Rectal smooth muscle tissue (tissue), 1 donor: ENCODE measurements around the gene MAN1B1.
A peak's percentile ranks its signal among the peaks of the same experiment; 100 is the strongest.

Experiments
- H3K27ac ChIP-seq: one replicate; pipeline ENCODE4 v1.7.0; 2013; ENCODE audit warnings: low read depth, low read length, inconsistent platforms
- H3K27me3 ChIP-seq: one replicate; pipeline ENCODE4 v1.7.0; 2013; ENCODE audit warnings: low read length; ENCODE audit not compliant: control insufficient read depth, insufficient read depth
- H3K36me3 ChIP-seq: one replicate; pipeline ENCODE4 v1.7.0; 2013; ENCODE audit warnings: low read length; ENCODE audit not compliant: control insufficient read depth, insufficient read depth
- H3K4me1 ChIP-seq: one replicate; pipeline ENCODE4 v1.7.0; 2013; ENCODE audit warnings: low read length; ENCODE audit not compliant: control insufficient read depth, insufficient read depth
- H3K4me3 ChIP-seq: one replicate; pipeline ENCODE4 v1.7.0; 2013; ENCODE audit warnings: low read length
- H3K9ac ChIP-seq: one replicate; pipeline ENCODE4 v1.7.0; 2013; ENCODE audit warnings: low read length

Gene MAN1B1

DNA sequence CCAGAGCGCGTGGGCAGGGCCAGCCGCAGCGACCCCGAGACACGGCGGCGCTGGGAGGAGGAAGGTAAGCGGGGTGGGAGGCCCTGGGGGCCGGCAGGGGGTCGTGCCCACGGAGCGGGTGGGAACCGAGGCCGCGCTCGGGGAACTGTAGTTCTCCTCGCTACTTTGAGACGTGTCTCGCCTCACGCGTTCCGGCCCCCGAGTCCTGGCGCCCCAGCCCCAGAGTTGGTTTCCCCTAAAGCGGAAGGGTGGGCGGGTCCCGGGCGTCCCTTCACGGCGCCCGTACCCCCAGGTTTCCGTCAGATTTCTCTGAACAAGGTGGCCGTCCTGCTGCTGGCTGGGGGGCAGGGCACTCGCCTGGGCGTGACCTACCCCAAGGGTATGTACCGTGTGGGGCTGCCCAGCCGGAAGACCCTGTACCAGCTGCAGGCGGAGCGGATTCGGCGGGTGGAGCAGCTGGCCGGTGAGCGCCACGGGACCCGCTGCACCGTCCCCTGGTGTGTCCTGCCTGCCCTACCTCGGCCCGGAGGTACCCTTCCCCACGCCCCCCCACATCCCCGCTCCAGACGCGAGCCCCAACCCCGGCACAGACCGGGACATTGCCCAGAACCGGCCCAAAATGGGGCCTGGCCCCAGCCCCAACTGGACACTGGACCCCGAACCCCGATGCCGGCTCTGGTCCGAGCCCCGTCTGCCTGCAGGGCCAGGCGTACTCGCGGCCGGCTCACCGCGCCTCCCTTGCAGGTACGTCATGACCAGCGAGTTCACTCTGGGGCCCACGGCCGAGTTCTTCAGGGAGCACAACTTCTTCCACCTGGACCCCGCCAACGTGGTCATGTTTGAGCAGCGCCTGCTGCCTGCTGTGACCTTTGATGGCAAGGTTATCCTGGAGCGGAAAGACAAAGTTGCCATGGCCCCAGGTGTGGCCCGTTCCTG, 8.8 kb upstream of the MAN1B1 start:
- no peaks in the 10 kb centered on the region for H3K4me1 ChIP-seq
- peak overlapping the region; percentile 61 for H3K4me3 ChIP-seq
- no peak overlapping the region for H3K27ac ChIP-seq
- no peak overlapping the region for H3K9ac ChIP-seq
- no peaks in the 10 kb centered on the region for H3K27me3 ChIP-seq
- H3K36me3 ChIP-seq: no peaks in the 10 kb centered on the region

DNA sequence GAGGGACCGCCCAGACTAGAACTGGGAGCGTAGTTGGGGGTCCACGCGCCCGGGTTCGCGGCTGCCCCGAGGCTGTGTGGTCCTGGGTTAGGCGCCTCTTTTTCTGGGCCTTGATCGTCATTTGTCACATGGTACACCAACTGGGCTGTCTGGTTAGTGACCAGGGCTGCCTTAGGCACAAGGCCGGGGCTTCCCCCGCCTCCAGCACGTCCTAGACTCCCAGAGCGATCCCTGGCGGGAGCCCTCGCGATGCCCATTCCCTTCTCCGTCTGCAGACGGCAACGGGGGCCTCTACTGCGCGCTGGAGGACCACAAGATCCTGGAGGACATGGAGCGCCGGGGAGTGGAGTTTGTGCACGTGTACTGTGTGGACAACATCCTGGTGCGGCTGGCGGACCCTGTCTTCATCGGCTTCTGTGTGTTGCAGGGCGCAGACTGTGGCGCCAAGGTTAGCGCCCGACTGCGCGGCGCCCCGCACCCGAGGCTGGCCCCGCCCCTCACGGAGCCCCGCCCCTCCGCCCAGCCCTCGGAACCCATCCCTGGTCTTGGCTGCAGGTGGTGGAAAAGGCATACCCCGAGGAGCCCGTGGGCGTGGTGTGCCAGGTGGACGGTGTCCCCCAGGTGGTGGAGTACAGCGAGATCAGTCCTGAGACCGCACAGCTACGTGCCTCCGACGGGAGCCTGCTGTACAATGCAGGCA, 7.9 kb upstream of the MAN1B1 start:
- H3K27me3 ChIP-seq: no peaks in the 10 kb centered on the region
- H3K4me1 ChIP-seq: no peaks in the 10 kb centered on the region
- peak overlapping the region; percentile 61 for H3K4me3 ChIP-seq
- H3K27ac ChIP-seq: no peak overlapping the region
- H3K9ac ChIP-seq: no peak overlapping the region
- H3K36me3 ChIP-seq: no peaks in the 10 kb centered on the region

DNA sequence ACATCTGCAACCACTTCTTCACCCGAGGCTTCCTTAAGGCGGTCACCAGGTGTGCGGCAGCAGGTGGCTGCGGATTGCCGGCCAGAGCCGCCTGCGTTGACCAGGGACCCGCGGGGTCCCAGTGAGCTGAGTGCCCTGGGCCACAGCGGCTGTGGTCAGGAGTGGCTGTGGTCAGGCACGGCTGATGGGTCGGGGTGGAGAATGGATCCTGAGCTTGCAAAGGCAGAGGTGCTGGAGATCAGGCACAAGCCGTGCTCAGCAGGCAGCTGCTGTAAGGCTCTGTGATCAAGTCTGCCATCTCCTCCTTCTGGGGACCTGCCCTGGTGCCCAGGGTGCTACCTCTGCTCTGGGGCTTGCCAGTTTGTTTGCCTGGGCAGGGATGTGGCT, 7.4 kb upstream of the MAN1B1 start:
- Histone ChIP-seq H3K4me3 (no peak overlapping the region), H3K4me1 (no peaks in the 10 kb centered on the region), H3K9ac (no peak overlapping the region), H3K27ac (no peak overlapping the region), H3K27me3 (no peaks in the 10 kb centered on the region), H3K36me3 (no peaks in the 10 kb centered on the region)

DNA sequence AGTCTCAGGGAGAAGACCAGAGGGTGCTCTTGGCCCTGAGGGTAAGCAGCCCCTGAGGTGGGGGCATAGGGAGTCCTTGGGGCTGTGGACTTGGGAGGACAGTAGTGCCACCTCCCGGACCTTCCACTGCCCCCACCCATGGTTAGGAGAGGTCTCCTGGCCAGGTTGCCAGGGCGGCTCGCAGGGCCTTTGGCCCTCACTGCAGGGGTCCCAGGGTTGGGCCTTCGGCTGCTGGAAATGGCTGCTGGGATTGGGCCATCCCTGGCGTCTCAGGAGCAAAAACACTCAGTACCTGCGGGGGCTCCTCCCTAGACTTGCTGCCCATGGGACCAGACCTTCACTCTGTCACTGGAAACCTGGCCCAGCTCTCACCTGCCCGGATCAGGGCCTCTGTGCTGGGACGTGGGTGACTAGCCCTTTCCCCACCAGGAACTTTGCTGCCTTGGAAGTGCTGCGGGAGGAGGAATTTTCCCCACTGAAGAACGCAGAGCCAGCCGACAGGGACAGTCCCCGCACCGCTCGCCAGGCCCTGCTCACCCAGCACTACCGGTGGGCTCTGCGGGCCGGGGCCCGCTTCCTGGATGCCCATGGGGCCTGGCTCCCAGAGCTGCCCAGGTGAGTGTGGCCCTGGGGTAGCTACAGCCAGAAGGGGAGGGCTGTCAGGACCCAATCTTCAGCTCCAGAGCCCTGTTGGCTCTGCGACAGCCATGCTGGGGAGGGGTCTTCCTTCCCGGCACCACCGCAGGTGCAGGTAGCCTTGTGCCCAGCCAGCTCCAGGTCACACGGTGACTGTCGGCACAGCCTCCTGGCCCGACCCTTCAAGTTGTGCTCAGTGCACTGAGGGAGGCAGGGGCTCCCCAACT, 6.3 kb upstream of the MAN1B1 start:
- no peak overlapping the region for H3K4me3 ChIP-seq
- no peaks in the 10 kb centered on the region for H3K4me1 ChIP-seq
- no peak overlapping the region for H3K9ac ChIP-seq
- no peak overlapping the region for H3K27ac ChIP-seq
- H3K36me3 ChIP-seq: no peaks in the 10 kb centered on the region
- H3K27me3 ChIP-seq: no peaks in the 10 kb centered on the region

DNA sequence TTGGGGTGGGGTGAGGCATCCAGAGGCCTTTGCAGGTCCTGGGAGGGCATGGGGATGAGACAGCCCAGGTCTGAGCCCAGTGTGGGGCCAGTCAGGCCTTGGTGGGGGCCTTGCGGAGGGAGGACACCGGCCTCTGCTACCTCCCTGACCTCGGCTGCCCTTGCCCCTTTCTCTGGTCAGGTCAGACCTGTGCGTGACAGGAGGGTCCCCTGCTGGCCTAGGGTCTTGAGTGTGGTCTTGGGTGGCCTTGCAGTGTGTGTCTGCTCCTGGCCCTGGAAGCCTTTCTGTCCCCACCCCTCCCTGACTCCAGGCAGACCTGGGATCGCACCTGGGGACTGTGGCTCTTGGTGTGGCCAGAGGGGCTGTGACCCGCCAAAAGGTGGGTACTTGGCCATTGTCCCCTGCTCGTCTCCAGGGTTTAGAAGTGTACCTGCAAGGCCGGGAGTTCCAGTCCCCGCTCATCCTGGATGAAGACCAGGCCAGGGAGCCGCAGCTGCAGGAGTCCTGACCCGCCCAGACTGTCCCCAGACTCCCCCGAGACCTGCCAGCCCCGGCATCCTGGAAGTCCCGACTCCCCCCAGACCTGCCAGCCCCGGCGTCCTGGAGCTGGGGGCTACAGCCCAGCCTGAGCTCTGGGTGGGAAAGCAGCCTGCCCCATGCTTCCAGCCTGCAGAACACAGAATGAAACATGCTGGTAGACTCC, 4.4 kb upstream of the MAN1B1 start:
- H3K27me3 ChIP-seq: no peaks in the 10 kb centered on the region
- H3K9ac ChIP-seq: no peak overlapping the region
- no peaks in the 10 kb centered on the region for H3K36me3 ChIP-seq
- no peak overlapping the region for H3K27ac ChIP-seq
- H3K4me1 ChIP-seq: peaks cover 4% of the 10 kb centered on the region
- no peak overlapping the region for H3K4me3 ChIP-seq

DNA sequence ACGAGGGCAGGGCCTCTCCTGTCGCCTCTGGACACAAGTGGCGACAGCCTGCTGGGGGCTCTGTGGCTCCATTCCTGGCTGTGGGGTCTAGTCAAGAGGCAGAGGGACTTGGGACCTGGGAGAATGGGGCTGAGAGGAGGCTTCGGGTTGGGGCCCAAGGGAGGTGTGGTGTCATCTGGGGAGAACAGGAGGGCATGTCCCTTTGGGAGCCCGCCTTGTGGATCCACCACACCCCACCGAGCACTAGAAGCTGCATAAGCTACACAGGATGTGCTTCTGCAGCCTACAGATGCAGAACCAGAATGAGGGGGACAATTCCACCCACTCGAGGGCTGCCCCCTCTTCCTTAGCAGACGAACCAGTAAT, 3.9 kb upstream of the MAN1B1 start:
- Histone ChIP-seq H3K4me3 (no peak overlapping the region), H3K9ac (no peak overlapping the region), H3K27me3 (no peaks in the 10 kb centered on the region), H3K4me1 (peaks cover 4% of the 10 kb centered on the region), H3K27ac (no peak overlapping the region), H3K36me3 (no peaks in the 10 kb centered on the region)

DNA sequence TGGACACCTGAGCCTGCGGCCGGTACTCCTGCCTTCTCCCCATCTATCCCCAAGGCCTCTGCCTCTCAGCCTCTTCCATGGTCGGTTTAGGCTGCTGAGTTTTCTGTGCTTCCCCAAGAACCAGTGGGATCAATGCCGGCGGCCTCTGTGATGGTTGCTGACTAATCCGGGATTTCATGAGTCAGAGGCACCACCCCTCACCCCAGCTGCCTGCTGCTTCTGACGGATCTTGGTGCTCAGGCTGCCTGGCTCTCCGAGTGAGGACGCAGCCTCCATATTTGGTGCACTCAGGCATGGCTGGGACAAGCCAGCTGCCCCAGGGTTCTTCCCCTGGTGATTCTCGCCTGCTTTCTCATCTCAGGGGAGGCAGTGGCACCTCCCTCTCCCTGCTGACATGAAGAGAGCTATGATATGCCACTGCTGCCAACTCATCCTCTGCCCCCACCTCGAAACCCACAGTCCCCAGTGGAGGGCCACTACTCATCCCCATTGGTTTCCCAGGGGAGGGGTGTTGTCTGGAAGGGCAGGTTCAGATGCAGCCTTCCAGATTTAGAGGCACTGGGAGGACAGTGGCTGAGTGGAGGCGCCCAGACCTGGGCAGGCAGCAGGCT, 3.3 kb upstream of the MAN1B1 start:
- no peak overlapping the region for H3K27ac ChIP-seq
- H3K36me3 ChIP-seq: no peaks in the 10 kb centered on the region
- no peak overlapping the region for H3K4me3 ChIP-seq
- no peaks in the 10 kb centered on the region for H3K27me3 ChIP-seq
- peaks cover 4% of the 10 kb centered on the region for H3K4me1 ChIP-seq
- H3K9ac ChIP-seq: no peak overlapping the region

DNA sequence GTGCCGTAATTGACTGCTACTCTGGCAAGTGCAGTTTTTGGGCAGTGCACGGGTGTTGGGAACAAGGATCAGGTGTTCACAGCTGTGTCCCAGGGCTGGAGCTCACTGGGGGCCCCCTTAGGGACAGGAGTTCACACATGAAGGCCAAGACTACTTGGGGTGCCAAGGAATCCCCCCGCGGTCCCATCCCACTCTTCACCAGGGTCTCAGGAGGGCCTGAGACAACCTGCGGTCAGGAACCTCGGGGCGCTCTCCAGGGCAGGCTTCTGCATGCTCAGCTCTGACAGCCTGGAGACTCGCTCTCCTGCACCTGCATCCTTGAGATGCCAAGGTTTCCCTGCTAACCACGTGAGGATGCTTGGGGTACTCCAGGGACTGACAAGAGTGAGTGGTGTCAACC, 2.3 kb upstream of the MAN1B1 start:
- no peak overlapping the region for H3K27ac ChIP-seq

DNA sequence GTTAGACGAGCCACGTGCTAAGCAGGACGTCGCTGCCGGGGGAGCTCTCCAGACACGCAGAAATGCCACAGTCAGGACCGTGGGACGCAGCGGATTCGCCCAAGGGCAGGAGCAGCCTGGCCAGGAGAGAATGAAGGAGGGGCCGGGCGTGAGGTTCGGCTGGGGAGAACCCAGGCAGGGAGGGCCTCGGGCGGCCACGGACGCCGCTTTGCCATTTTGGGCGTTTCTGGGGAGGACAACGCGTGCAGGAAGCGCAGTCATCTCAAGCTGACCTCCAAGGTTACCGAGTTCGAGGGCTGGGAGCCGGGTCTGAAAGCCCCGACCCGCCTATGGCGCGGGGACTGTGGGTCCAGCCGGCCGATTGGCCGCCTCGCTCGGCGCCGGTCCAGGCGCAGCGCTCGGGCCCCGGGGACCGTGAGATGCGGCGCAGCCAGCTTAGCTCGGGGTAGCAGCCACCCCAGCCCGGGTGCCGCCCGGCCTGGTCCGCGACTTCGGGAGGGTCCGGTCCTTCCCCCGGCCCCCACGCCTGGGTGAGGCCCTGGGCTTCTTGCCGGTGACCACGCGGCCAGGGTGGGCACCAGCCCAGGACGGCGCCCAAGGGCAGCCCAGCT, 760 bp upstream of the MAN1B1 start:
- H3K9ac ChIP-seq: peak overlapping the region; percentile 66
- H3K4me1 ChIP-seq: peaks cover 4% of the 10 kb centered on the region
- no peaks in the 10 kb centered on the region for H3K36me3 ChIP-seq
- no peaks in the 10 kb centered on the region for H3K27me3 ChIP-seq
- H3K4me3 ChIP-seq: peak overlapping the region; percentile 69
- H3K27ac ChIP-seq: peak overlapping the region; percentile 91

More for the DNA sequence above, 2.3 kb upstream of the MAN1B1 start:
- no peaks in the 10 kb centered on the region for H3K27me3 ChIP-seq
- no peak overlapping the region for H3K9ac ChIP-seq
- no peaks in the 10 kb centered on the region for H3K36me3 ChIP-seq
- H3K4me3 ChIP-seq: no peak overlapping the region
- peaks cover 4% of the 10 kb centered on the region for H3K4me1 ChIP-seq

DNA sequence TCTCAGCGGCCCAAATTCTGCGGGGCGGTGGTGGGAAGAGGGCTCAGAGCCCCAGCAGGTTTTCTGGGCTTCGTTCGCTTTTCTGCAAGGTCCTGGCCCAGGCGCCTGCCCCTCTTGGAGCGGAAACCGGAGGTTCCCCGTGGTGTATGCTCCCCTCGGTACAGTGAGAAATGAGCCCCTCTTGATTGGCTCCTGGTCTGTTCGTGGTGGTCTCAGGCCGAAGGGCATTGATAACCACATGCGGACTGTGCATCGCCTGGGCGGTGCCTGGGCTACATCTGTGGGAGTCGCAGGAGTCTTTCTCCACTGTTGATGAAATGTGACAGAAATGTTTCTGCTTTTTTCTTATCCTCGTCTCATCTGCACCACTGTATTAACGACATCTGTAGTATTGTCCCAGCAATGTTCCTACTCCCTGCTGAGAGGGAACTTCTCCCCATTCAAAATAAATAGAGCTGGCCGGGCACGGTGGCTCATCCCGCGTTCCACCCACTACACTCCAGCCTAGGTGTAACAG, 682 bp downstream of the MAN1B1 start:
- Histone ChIP-seq H3K9ac (peak overlapping the region; percentile 35), H3K4me3 (peak overlapping the region; percentile 69), H3K27ac (peak overlapping the region; percentile 91), H3K4me1 (peaks cover 4% of the 10 kb centered on the region), H3K27me3 (no peaks in the 10 kb centered on the region), H3K36me3 (peaks cover under 1% of the 10 kb centered on the region)

DNA sequence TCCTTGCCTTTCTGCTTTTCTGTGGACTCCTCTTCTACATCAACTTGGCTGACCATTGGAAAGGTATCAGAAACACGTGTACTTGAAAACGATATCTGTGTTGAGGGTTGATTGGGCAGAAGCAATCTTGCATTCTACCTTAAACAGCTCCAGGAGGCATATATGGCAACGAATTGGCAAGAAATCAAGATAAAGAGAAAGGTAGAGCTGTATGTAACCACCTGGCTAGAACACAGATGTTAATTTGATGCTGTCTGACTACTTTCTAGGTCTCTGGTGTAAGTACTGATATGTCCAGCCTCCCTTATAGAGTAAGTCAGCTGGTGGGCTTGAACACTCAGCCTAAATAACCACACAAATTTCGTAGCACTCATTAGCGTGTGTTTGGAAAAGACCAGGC, 1.3 kb downstream of the MAN1B1 start:
- Histone ChIP-seq H3K9ac (no peak overlapping the region), H3K4me1 (peaks cover 4% of the 10 kb centered on the region), H3K36me3 (peaks cover 4% of the 10 kb centered on the region), H3K27me3 (no peaks in the 10 kb centered on the region), H3K27ac (no peak overlapping the region), H3K4me3 (no peak overlapping the region)
